Measurements from ENCODE around the gene TNS2. TPM values are rescaled to one million over a fixed set of nuclear protein-coding genes. Genes with fewer than 3 reads are reported as not detected.

The TNS2 gene
- total and polyA plus RNA-seq, 2 of the 13 experiments (the other 11 are each of a cell fraction or from before 2014, with no cell fraction given) = 8.9 to 20.4 TPM

DNA sequence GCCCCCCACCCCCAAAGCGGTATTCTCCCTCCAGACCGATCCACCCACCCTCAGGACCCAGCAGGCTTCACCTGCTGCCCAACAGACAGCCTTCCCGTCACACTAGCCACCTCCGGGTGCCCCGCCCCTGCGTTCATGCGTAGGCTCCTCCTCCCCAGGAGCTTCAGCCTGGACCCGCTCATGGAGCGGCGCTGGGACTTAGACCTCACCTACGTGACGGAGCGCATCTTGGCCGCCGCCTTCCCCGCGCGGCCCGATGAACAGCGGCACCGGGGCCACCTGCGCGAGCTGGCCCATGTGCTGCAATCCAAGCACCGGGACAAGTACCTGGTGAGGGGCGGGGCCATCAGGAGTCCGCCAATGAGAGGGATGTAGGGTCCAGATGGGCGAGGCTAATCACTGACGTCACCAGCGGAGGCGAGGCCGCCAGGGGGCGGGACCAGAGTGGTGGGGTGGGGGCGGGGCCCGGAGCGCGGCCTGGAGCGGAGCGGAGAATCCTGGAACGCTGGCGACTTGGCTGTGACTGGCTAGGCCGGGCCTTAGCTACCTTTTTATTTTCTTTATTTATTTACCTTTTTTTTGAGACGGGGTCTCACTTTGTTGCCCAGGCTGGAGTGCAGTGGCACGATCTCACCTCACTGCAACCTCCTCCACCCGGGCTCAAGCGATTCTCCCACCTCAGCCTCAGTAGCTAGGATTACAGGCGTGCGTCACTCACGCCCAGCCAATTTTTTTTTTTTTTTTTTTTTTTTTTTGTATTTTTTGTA lies 4.4 kb downstream of the TNS2 start (continued):
- TF ChIP-seq SIN3A (IDR thresholded peaks at IDR 0.05; ENCODE audit: borderline replicate concordance, low read depth, low read length) (no peak; the same call in 1 of the 2 replicates), ZNF552 (CRISPR knock-in tag; IDR thresholded peaks at IDR 0.05; ENCODE audit: borderline replicate concordance) (no peak), ZNF784 (CRISPR knock-in tag; IDR thresholded peaks at IDR 0.05; ENCODE audit: borderline replicate concordance) (no peak), ZNF512B (CRISPR knock-in tag; IDR thresholded peaks at IDR 0.05; ENCODE audit: borderline replicate concordance) (no peak), ZFYVE20 (CRISPR knock-in tag; IDR thresholded peaks at IDR 0.05; ENCODE audit: borderline replicate concordance, low read depth) (no peak), ZNF180 (CRISPR knock-in tag; IDR thresholded peaks at IDR 0.05; ENCODE audit: borderline replicate concordance, low read depth) (no peak), ZNF44 (CRISPR knock-in tag; IDR thresholded peaks at IDR 0.05) (no peak), CENPT (CRISPR knock-in tag; IDR thresholded peaks at IDR 0.05; ENCODE audit: low read depth) (no peak), NPAS2 (CRISPR knock-in tag; IDR thresholded peaks at IDR 0.05; ENCODE audit: borderline replicate concordance) (no peak), ZC3H13 (CRISPR knock-in tag; IDR thresholded peaks at IDR 0.05) (no peak), SALL2 (CRISPR knock-in tag; IDR thresholded peaks at IDR 0.05) (peak; percentile 71; the same call in 1 of the 2 replicates), ZNF598 (CRISPR knock-in tag; IDR thresholded peaks at IDR 0.05; ENCODE audit: borderline replicate concordance) (no peak), SP2 (CRISPR knock-in tag; IDR thresholded peaks at IDR 0.05) (0 out of 2 replicates have a peak, but pooled peaks have one; percentile 30)
- TF ChIP-seq, protein P1, sequence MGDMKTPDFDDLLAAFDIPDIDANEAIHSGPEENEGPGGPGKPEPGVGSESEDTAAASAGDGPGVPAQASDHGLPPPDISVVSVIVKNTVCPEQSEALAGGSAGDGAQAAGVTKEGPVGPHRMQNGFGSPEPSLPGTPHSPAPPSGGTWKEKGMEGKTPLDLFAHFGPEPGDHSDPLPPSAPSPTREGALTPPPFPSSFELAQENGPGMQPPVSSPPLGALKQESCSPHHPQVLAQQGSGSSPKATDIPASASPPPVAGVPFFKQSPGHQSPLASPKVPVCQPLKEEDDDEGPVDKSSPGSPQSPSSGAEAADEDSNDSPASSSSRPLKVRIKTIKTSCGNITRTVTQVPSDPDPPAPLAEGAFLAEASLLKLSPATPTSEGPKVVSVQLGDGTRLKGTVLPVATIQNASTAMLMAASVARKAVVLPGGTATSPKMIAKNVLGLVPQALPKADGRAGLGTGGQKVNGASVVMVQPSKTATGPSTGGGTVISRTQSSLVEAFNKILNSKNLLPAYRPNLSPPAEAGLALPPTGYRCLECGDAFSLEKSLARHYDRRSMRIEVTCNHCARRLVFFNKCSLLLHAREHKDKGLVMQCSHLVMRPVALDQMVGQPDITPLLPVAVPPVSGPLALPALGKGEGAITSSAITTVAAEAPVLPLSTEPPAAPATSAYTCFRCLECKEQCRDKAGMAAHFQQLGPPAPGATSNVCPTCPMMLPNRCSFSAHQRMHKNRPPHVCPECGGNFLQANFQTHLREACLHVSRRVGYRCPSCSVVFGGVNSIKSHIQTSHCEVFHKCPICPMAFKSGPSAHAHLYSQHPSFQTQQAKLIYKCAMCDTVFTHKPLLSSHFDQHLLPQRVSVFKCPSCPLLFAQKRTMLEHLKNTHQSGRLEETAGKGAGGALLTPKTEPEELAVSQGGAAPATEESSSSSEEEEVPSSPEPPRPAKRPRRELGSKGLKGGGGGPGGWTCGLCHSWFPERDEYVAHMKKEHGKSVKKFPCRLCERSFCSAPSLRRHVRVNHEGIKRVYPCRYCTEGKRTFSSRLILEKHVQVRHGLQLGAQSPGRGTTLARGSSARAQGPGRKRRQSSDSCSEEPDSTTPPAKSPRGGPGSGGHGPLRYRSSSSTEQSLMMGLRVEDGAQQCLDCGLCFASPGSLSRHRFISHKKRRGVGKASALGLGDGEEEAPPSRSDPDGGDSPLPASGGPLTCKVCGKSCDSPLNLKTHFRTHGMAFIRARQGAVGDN (CRISPR knock-in tag; IDR thresholded peaks at IDR 0.05) = peak; percentile 77
- TF ChIP-seq, protein P2, sequence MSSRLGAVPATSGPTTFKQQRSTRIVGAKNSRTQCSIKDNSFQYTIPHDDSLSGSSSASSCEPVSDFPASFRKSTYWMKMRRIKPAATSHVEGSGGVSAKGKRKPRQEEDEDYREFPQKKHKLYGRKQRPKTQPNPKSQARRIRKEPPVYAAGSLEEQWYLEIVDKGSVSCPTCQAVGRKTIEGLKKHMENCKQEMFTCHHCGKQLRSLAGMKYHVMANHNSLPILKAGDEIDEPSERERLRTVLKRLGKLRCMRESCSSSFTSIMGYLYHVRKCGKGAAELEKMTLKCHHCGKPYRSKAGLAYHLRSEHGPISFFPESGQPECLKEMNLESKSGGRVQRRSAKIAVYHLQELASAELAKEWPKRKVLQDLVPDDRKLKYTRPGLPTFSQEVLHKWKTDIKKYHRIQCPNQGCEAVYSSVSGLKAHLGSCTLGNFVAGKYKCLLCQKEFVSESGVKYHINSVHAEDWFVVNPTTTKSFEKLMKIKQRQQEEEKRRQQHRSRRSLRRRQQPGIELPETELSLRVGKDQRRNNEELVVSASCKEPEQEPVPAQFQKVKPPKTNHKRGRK (CRISPR knock-in tag; IDR thresholded peaks at IDR 0.05) = no peak
- TF ChIP-seq, protein P3, sequence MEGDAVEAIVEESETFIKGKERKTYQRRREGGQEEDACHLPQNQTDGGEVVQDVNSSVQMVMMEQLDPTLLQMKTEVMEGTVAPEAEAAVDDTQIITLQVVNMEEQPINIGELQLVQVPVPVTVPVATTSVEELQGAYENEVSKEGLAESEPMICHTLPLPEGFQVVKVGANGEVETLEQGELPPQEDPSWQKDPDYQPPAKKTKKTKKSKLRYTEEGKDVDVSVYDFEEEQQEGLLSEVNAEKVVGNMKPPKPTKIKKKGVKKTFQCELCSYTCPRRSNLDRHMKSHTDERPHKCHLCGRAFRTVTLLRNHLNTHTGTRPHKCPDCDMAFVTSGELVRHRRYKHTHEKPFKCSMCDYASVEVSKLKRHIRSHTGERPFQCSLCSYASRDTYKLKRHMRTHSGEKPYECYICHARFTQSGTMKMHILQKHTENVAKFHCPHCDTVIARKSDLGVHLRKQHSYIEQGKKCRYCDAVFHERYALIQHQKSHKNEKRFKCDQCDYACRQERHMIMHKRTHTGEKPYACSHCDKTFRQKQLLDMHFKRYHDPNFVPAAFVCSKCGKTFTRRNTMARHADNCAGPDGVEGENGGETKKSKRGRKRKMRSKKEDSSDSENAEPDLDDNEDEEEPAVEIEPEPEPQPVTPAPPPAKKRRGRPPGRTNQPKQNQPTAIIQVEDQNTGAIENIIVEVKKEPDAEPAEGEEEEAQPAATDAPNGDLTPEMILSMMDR (CRISPR knock-in tag; IDR thresholded peaks at IDR 0.05) = no peak

All from HepG2 (cell line).